ENCODE data around the gene PSMG4. TPM values are rescaled to one million over a fixed set of nuclear protein-coding genes. Genes with fewer than 3 reads are reported as not detected.

PSMG4 gene
- total RNA-seq, 1 experiment from 2014 or later = 27.0 TPM

DNA sequence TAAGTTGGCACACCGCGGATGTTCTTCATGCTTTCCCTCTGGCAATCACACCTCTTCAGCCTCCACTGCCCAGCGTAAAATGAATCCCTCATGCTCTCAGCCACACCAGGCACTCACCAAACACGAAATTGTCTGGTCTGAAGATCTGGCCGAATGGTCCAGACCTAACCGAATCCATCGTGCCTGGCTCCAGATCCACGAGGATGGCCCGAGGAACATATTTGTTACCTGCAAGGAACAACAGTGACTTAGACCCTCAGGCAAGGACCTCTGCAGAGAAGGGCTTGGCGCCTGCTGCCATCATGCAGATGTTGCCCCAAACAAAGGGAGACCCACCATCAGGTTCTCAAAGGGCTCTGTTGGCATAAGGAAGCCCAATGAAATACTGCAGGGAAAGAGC lies 32.7 kb upstream of the PSMG4 start:
- H3K27ac ChIP-seq (ENCODE audit: low read length) = no peak overlapping the region
- no peaks in the 10 kb centered on the region for H3K36me3 ChIP-seq (ENCODE audit: control insufficient read depth, insufficient read depth, low read length)
- BruUV-seq (replicated peaks) = no TSS peak
- H3K4me3 ChIP-seq (ENCODE audit: low read depth in 2 of 2, low read length in 2 of 2) = peak overlapping the region; percentile 63 to 71; a peak in 2 of 4 replicates
- ChIA-PET CTCF (no interaction called here), POLR2A (no interaction called here)
- no peaks in the 10 kb centered on the region for H3K9me3 ChIP-seq (ENCODE audit: control insufficient read depth, insufficient read depth, low read depth, low read length)
- in situ Hi-C loops (cut with HindIII; ENCODE audit: low pct_unique_long_range_greater_than_20kb, low sequenced_read_pairs) (no loop called here), intact Hi-C loops (cut with micrococcal nuclease; ENCODE audit: unreplicated experiment) (no loop called here)
- ATAC-seq (no peak), DNase-seq (ENCODE audit: low read depth, low spot score) (no peak)
- TF ChIP-seq, protein P1, sequence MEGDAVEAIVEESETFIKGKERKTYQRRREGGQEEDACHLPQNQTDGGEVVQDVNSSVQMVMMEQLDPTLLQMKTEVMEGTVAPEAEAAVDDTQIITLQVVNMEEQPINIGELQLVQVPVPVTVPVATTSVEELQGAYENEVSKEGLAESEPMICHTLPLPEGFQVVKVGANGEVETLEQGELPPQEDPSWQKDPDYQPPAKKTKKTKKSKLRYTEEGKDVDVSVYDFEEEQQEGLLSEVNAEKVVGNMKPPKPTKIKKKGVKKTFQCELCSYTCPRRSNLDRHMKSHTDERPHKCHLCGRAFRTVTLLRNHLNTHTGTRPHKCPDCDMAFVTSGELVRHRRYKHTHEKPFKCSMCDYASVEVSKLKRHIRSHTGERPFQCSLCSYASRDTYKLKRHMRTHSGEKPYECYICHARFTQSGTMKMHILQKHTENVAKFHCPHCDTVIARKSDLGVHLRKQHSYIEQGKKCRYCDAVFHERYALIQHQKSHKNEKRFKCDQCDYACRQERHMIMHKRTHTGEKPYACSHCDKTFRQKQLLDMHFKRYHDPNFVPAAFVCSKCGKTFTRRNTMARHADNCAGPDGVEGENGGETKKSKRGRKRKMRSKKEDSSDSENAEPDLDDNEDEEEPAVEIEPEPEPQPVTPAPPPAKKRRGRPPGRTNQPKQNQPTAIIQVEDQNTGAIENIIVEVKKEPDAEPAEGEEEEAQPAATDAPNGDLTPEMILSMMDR (IDR thresholded peaks at IDR 0.05) = no peak
- TF ChIP-seq POLR2AphosphoS5 (IDR thresholded peaks at IDR 0.05; ENCODE audit: low read depth, low read length) = no peak
- no peak for TF ChIP-seq SIN3A (IDR thresholded peaks at IDR 0.05; ENCODE audit: borderline replicate concordance, insufficient read depth, low read depth, low read length)
- TF ChIP-seq, protein P2, sequence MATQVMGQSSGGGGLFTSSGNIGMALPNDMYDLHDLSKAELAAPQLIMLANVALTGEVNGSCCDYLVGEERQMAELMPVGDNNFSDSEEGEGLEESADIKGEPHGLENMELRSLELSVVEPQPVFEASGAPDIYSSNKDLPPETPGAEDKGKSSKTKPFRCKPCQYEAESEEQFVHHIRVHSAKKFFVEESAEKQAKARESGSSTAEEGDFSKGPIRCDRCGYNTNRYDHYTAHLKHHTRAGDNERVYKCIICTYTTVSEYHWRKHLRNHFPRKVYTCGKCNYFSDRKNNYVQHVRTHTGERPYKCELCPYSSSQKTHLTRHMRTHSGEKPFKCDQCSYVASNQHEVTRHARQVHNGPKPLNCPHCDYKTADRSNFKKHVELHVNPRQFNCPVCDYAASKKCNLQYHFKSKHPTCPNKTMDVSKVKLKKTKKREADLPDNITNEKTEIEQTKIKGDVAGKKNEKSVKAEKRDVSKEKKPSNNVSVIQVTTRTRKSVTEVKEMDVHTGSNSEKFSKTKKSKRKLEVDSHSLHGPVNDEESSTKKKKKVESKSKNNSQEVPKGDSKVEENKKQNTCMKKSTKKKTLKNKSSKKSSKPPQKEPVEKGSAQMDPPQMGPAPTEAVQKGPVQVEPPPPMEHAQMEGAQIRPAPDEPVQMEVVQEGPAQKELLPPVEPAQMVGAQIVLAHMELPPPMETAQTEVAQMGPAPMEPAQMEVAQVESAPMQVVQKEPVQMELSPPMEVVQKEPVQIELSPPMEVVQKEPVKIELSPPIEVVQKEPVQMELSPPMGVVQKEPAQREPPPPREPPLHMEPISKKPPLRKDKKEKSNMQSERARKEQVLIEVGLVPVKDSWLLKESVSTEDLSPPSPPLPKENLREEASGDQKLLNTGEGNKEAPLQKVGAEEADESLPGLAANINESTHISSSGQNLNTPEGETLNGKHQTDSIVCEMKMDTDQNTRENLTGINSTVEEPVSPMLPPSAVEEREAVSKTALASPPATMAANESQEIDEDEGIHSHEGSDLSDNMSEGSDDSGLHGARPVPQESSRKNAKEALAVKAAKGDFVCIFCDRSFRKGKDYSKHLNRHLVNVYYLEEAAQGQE (IDR thresholded peaks at IDR 0.05; ENCODE audit: insufficient read depth in 1 of 2, low read depth in 2 of 2, low read length in 1 of 2) = no peak
- no peak for TF ChIP-seq TCF7L2 (IDR thresholded peaks at IDR 0.05; ENCODE audit: low read depth, low read length)
- peaks cover 9% of the 10 kb centered on the region for H3K4me1 ChIP-seq (ENCODE audit: control insufficient read depth, insufficient read depth, low read length)
- H3K27me3 ChIP-seq (ENCODE audit: control insufficient read depth, insufficient read depth, low read length) = peaks cover 6% of the 10 kb centered on the region

DNA sequence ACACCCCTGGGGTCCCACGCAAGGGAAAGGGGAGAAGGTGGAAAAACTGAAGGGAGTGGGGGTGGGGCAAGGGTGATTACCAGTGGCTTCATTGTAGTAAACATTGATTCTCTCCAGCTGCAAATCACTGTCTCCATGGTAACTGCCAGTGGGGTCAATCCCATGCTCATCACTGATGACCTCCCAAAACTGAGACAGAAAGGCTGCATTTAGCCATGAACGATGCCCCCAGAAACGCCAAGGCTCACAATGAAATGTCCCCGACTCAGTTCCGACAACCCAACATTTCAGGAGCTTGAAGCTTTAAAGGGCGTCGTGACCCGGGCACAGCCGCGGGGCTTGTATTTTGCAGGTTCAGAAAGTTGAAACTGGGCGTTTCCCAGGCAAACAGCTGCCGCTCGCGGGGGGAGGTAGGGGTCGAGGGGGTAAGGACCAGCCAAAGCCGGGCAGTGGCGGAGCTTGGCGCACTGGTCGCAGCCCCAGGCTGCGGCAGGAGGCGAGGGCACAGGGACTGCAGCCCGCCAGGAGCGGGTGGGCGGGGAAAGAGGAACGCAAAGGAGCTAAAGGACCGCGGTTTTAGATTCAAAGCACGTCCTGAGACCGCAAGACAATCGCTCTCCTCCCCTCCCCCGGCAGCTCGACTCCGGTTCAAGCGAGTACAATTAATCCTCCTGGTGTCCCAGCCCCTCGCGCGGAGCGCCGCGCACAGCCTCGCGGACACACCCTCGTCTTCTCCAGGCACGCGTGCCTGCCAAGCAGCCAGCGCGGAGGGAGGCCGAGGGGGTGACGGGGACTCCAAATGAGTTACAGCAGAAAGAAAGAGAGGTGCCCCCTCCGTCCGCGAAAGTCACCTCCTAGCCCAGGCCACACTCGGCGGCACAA lies 32.0 kb upstream of the PSMG4 start:
- POLR2A ChIA-PET = no interaction called here
- H3K9me3 ChIP-seq (ENCODE audit: control insufficient read depth, insufficient read depth, low read depth, low read length) = no peaks in the 10 kb centered on the region

More for the DNA sequence above, 32.0 kb upstream of the PSMG4 start:
- H3K27me3 ChIP-seq (ENCODE audit: control insufficient read depth, insufficient read depth, low read length) = peaks cover 6% of the 10 kb centered on the region
- peaks cover 9% of the 10 kb centered on the region for H3K4me1 ChIP-seq (ENCODE audit: control insufficient read depth, insufficient read depth, low read length)
- CTCF ChIA-PET = no interaction called here
- DNase-seq (ENCODE audit: low read depth, low spot score) (no peak), ATAC-seq (peak; percentile 11)
- no peaks in the 10 kb centered on the region for H3K36me3 ChIP-seq (ENCODE audit: control insufficient read depth, insufficient read depth, low read length)
- 0 out of 2 replicates have a peak overlapping the region, but pooled peaks have one; percentile 2 for H3K27ac ChIP-seq (ENCODE audit: low read length)
- in situ Hi-C loops (cut with HindIII; ENCODE audit: low pct_unique_long_range_greater_than_20kb, low sequenced_read_pairs) (no loop called here), intact Hi-C loops (cut with micrococcal nuclease; ENCODE audit: unreplicated experiment) (no loop called here)
- no peak for TF ChIP-seq SIN3A (IDR thresholded peaks at IDR 0.05; ENCODE audit: borderline replicate concordance, insufficient read depth, low read depth, low read length)
- TF ChIP-seq POLR2AphosphoS5 (IDR thresholded peaks at IDR 0.05; ENCODE audit: low read depth, low read length) = no peak
- TF ChIP-seq TCF7L2 (IDR thresholded peaks at IDR 0.05; ENCODE audit: low read depth, low read length) = no peak
- H3K4me3 ChIP-seq (ENCODE audit: low read depth in 2 of 2, low read length in 2 of 2) = peak overlapping the region; percentile 63 to 71
- BruUV-seq (replicated peaks) = TSS peak; percentile 87
